ENCODE measurements around the gene PTP4A2. TPM values are rescaled to one million over a fixed set of nuclear protein-coding genes. Genes with fewer than 3 reads are reported as not detected.

The PTP4A2 gene
- total and polyA plus RNA-seq, 2 experiments from 2014 or later = 300 to 354 TPM

GRCh38 chr1:31867546-31867945, 70.6 kb downstream of the PTP4A2 start:
- H4K20me1 ChIP-seq (ENCODE audit: insufficient read depth, poor library complexity, severe bottlenecking) = no peaks in the 10 kb centered on the region
- H3K79me2 ChIP-seq = no peaks in the 10 kb centered on the region
- H3K27me3 ChIP-seq = no peaks in the 10 kb centered on the region
- H3K9me3 ChIP-seq (ENCODE audit: low read depth) = no peaks in the 10 kb centered on the region
- 79% methylated on average over 7 of the region's 7 CpGs for WGBS (ENCODE audit: low lambda C conversion rate, missing lambda C conversion rate)
- TF ChIP-seq EZH2 (IDR thresholded peaks at IDR 0.05; ENCODE audit: borderline replicate concordance) (no peak), EZH2phosphoT487 (IDR thresholded peaks at IDR 0.05; ENCODE audit: low read depth, severe bottlenecking, unreplicated experiment) (no peak)
- TF ChIP-seq, protein P1, sequence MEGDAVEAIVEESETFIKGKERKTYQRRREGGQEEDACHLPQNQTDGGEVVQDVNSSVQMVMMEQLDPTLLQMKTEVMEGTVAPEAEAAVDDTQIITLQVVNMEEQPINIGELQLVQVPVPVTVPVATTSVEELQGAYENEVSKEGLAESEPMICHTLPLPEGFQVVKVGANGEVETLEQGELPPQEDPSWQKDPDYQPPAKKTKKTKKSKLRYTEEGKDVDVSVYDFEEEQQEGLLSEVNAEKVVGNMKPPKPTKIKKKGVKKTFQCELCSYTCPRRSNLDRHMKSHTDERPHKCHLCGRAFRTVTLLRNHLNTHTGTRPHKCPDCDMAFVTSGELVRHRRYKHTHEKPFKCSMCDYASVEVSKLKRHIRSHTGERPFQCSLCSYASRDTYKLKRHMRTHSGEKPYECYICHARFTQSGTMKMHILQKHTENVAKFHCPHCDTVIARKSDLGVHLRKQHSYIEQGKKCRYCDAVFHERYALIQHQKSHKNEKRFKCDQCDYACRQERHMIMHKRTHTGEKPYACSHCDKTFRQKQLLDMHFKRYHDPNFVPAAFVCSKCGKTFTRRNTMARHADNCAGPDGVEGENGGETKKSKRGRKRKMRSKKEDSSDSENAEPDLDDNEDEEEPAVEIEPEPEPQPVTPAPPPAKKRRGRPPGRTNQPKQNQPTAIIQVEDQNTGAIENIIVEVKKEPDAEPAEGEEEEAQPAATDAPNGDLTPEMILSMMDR (IDR thresholded peaks at IDR 0.05; ENCODE audit: poor library complexity) = no peak
- DNase-seq (ENCODE audit: low spot score) = no peak
- no peak overlapping the region for H3K4me2 ChIP-seq
- no peak overlapping the region for H3K4me3 ChIP-seq
- no peak overlapping the region for H2AFZ ChIP-seq
- H3K36me3 ChIP-seq (replicated peaks; ENCODE audit: insufficient read depth, low read depth) = no peaks in the 10 kb centered on the region
- no peak overlapping the region for H3K27ac ChIP-seq
- H3K4me1 ChIP-seq (ENCODE audit: insufficient read depth) = no peaks in the 10 kb centered on the region
- no peaks in the 10 kb centered on the region for H3K9me2 ChIP-seq (replicated peaks; ENCODE audit: insufficient read depth)

- TF ChIP-seq EZH2phosphoT487 (IDR thresholded peaks at IDR 0.05; ENCODE audit: low read depth, severe bottlenecking, unreplicated experiment) (no peak), EZH2 (IDR thresholded peaks at IDR 0.05; ENCODE audit: borderline replicate concordance) (no peak)
- TF ChIP-seq, protein P1 (IDR thresholded peaks at IDR 0.05; ENCODE audit: poor library complexity) = no peak
- Histone ChIP-seq H4K20me1 (ENCODE audit: insufficient read depth, poor library complexity, severe bottlenecking) (no peaks in the 10 kb centered on the region), H3K4me2 (peak overlapping the region; percentile 39), H3K27ac (peak overlapping the region; percentile 11), H3K36me3 (replicated peaks; ENCODE audit: insufficient read depth, low read depth) (no peaks in the 10 kb centered on the region), H3K9me2 (replicated peaks; ENCODE audit: insufficient read depth) (no peaks in the 10 kb centered on the region), H3K4me1 (ENCODE audit: insufficient read depth) (no peaks in the 10 kb centered on the region), H3K79me2 (no peaks in the 10 kb centered on the region), H3K4me3 (no peak overlapping the region), H3K9me3 (ENCODE audit: low read depth) (no peaks in the 10 kb centered on the region), H2AFZ (no peak overlapping the region), H3K27me3 (no peaks in the 10 kb centered on the region)
- 39% methylated on average over 5 of the region's 5 CpGs for WGBS (ENCODE audit: low lambda C conversion rate, missing lambda C conversion rate)
- peak; percentile 26 for DNase-seq (ENCODE audit: low spot score)
Observed at GRCh38 chr1:31866450-31867032, 71.6 kb downstream of the PTP4A2 start.

- H3K4me3 ChIP-seq = no peak overlapping the region
- no peak overlapping the region for H2AFZ ChIP-seq
- no peaks in the 10 kb centered on the region for H3K9me3 ChIP-seq (ENCODE audit: low read depth)
- no peaks in the 10 kb centered on the region for H3K36me3 ChIP-seq (replicated peaks; ENCODE audit: insufficient read depth, low read depth)
- 93% methylated on average over 11 of the region's 11 CpGs for WGBS (ENCODE audit: low lambda C conversion rate, missing lambda C conversion rate)
- H3K79me2 ChIP-seq = no peaks in the 10 kb centered on the region
- peak overlapping the region; percentile 11 for H3K27ac ChIP-seq
- H3K4me2 ChIP-seq = peak overlapping the region; percentile 39
- H4K20me1 ChIP-seq (ENCODE audit: insufficient read depth, poor library complexity, severe bottlenecking) = no peaks in the 10 kb centered on the region
- TF ChIP-seq EZH2 (IDR thresholded peaks at IDR 0.05; ENCODE audit: borderline replicate concordance) = no peak
- TF ChIP-seq, protein P1 (IDR thresholded peaks at IDR 0.05; ENCODE audit: poor library complexity) = no peak
- DNase-seq (ENCODE audit: low spot score) = no peak
- no peaks in the 10 kb centered on the region for H3K27me3 ChIP-seq
- no peaks in the 10 kb centered on the region for H3K9me2 ChIP-seq (replicated peaks; ENCODE audit: insufficient read depth)
- no peaks in the 10 kb centered on the region for H3K4me1 ChIP-seq (ENCODE audit: insufficient read depth)
Observed at GRCh38 chr1:31865728-31866449, 72.3 kb downstream of the PTP4A2 start.
